ENCODE results near the gene SEMA5A. TPM values are rescaled to one million over a fixed set of nuclear protein-coding genes. Genes with fewer than 3 reads are reported as not detected.

SEMA5A gene
- total and polyA plus RNA-seq, 2 donors (not counting 1 experiment from before 2014, with no cell fraction given) = not detected

DNA sequence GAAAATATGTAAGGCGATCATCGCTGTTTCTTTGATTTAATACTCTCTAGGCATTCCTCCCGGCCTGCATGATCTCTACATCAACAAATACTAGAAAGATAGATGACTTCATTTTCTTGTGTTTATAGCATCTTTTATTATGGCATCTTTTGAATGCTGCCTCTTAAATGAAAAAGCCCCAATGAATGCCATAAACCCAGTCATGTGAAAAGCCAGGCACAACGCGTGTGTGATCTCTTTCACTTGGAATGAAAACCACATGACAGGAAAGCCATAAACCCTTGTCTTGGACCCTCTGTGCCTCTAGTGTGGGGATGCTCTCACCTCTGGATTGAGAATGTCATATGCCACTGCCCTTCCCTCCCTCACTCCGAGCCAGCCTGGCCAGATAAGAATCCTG lies 476.2 kb downstream of the SEMA5A start:
- Histone ChIP-seq H4K20me1 (ENCODE audit: control insufficient read depth, insufficient read depth, low read length, poor library complexity, severe bottlenecking) (no peaks in the 10 kb centered on the region), H3K9ac (ENCODE audit: low read length) (no peak overlapping the region), H3K27ac (ENCODE audit: low read length in 2 of 2) (no peak overlapping the region), H3K9me3 (ENCODE audit: control extremely low read depth in 1 of 3, control insufficient read depth in 2 of 3, insufficient read depth in 1 of 3, low read length in 2 of 3) (no peaks in the 10 kb centered on the region), H2AFZ (ENCODE audit: insufficient read depth, low read depth, low read length, poor library complexity, severe bottlenecking) (no peak overlapping the region), H3K27me3 (replicated peaks in 1 of 4; ENCODE audit: control extremely low read depth in 1 of 4, control insufficient read depth in 3 of 4, insufficient read depth in 4 of 4, low read length in 3 of 4) (no peaks in the 10 kb centered on the region), H3K4me3 (ENCODE audit: control extremely low read depth in 1 of 5, extremely low read depth in 1 of 5, insufficient read depth in 1 of 5, low read depth in 2 of 5, low read length in 4 of 5) (no peak overlapping the region), H3K4me2 (replicated peaks; ENCODE audit: low read depth, low read length, poor library complexity, severe bottlenecking) (no peak overlapping the region), H3K4me1 (ENCODE audit: control insufficient read depth in 2 of 2, insufficient read depth in 2 of 2, low read length in 2 of 2) (no peaks in the 10 kb centered on the region), H3K36me3 (replicated peaks in 1 of 2; ENCODE audit: control extremely low read depth in 1 of 2, control insufficient read depth in 1 of 2, extremely low read depth in 1 of 2, insufficient read depth in 2 of 2, low read length in 1 of 2) (no peaks in the 10 kb centered on the region), H3K79me2 (ENCODE audit: control insufficient read depth, insufficient read depth, low read length) (no peaks in the 10 kb centered on the region)
- TF ChIP-seq, protein P1, sequence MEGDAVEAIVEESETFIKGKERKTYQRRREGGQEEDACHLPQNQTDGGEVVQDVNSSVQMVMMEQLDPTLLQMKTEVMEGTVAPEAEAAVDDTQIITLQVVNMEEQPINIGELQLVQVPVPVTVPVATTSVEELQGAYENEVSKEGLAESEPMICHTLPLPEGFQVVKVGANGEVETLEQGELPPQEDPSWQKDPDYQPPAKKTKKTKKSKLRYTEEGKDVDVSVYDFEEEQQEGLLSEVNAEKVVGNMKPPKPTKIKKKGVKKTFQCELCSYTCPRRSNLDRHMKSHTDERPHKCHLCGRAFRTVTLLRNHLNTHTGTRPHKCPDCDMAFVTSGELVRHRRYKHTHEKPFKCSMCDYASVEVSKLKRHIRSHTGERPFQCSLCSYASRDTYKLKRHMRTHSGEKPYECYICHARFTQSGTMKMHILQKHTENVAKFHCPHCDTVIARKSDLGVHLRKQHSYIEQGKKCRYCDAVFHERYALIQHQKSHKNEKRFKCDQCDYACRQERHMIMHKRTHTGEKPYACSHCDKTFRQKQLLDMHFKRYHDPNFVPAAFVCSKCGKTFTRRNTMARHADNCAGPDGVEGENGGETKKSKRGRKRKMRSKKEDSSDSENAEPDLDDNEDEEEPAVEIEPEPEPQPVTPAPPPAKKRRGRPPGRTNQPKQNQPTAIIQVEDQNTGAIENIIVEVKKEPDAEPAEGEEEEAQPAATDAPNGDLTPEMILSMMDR (IDR thresholded peaks at IDR 0.05) = no peak
- TF ChIP-seq EZH2 (IDR thresholded peaks at IDR 0.05; ENCODE audit: borderline replicate concordance, insufficient read depth, low read depth, low read length, poor library complexity, severe bottlenecking) = no peak
- no peaks in the 10 kb centered on the region for H3K4me1 Mint-ChIP-seq
- no peaks in the 10 kb centered on the region for H3K27me3 Mint-ChIP-seq
- ChIA-PET CTCF (no interaction called here), POLR2A (no interaction called here)
- WGBS (ENCODE audit: insufficient coverage) = 71% methylated on average over 1 of the region's 6 CpGs
- H3K4me3 Mint-ChIP-seq = no peak overlapping the region
- DNase-seq = no peak
- intact Hi-C loops (cut with micrococcal nuclease) = no loop called here
- H3K27ac Mint-ChIP-seq = no peak overlapping the region
- ATAC-seq (ENCODE audit: low read depth) = no peak
- H3K9me3 Mint-ChIP-seq (ENCODE audit: insufficient read depth) = peaks cover 3% of the 10 kb centered on the region

DNA sequence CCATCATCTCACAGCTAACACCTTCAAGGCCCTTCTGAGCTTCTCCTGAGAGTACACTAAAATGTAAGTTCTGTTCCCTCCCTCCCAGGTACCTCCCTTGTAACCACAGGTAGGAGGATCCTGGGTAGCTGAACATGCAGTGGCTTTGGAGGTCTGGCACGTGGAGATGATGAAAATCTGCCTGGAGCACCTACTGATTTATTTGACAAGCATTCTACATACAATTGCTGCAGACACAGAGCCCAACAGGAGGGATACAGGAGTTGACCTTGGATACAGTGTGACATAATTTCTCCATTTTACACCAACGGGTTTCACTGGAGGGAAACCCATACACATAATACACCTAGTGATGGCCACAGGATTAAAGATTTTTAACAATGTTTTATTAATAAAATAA lies 478.7 kb downstream of the SEMA5A start:
- no peaks in the 10 kb centered on the region for H3K36me3 ChIP-seq (replicated peaks in 1 of 2; ENCODE audit: control extremely low read depth in 1 of 2, control insufficient read depth in 1 of 2, extremely low read depth in 1 of 2, insufficient read depth in 2 of 2, low read length in 1 of 2)
- H3K4me2 ChIP-seq (replicated peaks; ENCODE audit: low read depth, low read length, poor library complexity, severe bottlenecking) = no peak overlapping the region
- no peak overlapping the region for H3K4me3 ChIP-seq (ENCODE audit: control extremely low read depth in 1 of 5, extremely low read depth in 1 of 5, insufficient read depth in 1 of 5, low read depth in 2 of 5, low read length in 4 of 5)
- Mint-ChIP-seq H3K4me1 (peaks cover 1% of the 10 kb centered on the region), H3K27ac (no peak overlapping the region), H3K27me3 (no peaks in the 10 kb centered on the region), H3K9me3 (ENCODE audit: insufficient read depth) (no peaks in the 10 kb centered on the region), H3K4me3 (no peak overlapping the region)
- H2AFZ ChIP-seq (ENCODE audit: insufficient read depth, low read depth, low read length, poor library complexity, severe bottlenecking) = no peak overlapping the region
- POLR2A ChIA-PET = no interaction called here
- peaks cover 0 to 3% (median 0%) of the 10 kb centered on the region in 3 donors for H3K9me3 ChIP-seq (ENCODE audit: control extremely low read depth in 1 of 3, control insufficient read depth in 2 of 3, insufficient read depth in 1 of 3, low read length in 2 of 3)
- no CpG with 5 or more reads among the region's 2 CpGs for WGBS (ENCODE audit: insufficient coverage)
- ATAC-seq (ENCODE audit: low read depth) (no peak), DNase-seq (no peak)
- H4K20me1 ChIP-seq (ENCODE audit: control insufficient read depth, insufficient read depth, low read length, poor library complexity, severe bottlenecking) = no peaks in the 10 kb centered on the region
- no peaks in the 10 kb centered on the region for H3K79me2 ChIP-seq (ENCODE audit: control insufficient read depth, insufficient read depth, low read length)
- TF ChIP-seq, protein P1 (IDR thresholded peaks at IDR 0.05) = no peak
- TF ChIP-seq EZH2 (IDR thresholded peaks at IDR 0.05; ENCODE audit: borderline replicate concordance, insufficient read depth, low read depth, low read length, poor library complexity, severe bottlenecking) = no peak
- intact Hi-C loops (cut with micrococcal nuclease) = no loop called here
- H3K4me1 ChIP-seq (ENCODE audit: control insufficient read depth in 2 of 2, insufficient read depth in 2 of 2, low read length in 2 of 2) = no peaks in the 10 kb centered on the region
- no peak overlapping the region for H3K27ac ChIP-seq (ENCODE audit: low read length in 2 of 2)
- CTCF ChIA-PET = no interaction called here
- H3K9ac ChIP-seq (ENCODE audit: low read length) = no peak overlapping the region
- H3K27me3 ChIP-seq (replicated peaks in 1 of 4; ENCODE audit: control extremely low read depth in 1 of 4, control insufficient read depth in 3 of 4, insufficient read depth in 4 of 4, low read length in 3 of 4) = no peaks in the 10 kb centered on the region

Measured in B cell (primary cell).